ENCODE measurements around the gene MGAT5.

MGAT5 gene

DNA sequence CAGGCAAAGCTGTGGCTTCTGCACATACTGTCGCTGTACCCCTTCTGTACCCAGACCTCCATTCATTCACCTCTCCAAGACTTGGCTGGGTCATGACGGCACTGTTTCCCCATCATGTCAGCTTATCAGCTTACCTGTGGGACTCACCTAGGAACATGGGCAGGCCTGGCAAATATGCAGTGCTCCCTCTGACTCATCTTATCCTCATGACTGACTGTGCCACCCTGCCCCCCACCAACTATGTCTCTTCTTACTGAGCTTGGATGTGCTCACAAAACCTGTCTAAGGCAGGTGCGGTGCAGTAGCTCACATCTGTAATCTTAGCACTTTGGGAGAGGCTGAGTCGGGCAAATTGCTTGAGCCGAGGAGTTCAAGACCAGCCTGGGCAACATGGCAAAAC lies 152.4 kb downstream of the MGAT5 start:
- no peak overlapping the region for H3K9ac ChIP-seq (ENCODE audit: low read length)
- H3K79me2 ChIP-seq (ENCODE audit: low read length): no peaks in the 10 kb centered on the region
- TF ChIP-seq, protein P1, sequence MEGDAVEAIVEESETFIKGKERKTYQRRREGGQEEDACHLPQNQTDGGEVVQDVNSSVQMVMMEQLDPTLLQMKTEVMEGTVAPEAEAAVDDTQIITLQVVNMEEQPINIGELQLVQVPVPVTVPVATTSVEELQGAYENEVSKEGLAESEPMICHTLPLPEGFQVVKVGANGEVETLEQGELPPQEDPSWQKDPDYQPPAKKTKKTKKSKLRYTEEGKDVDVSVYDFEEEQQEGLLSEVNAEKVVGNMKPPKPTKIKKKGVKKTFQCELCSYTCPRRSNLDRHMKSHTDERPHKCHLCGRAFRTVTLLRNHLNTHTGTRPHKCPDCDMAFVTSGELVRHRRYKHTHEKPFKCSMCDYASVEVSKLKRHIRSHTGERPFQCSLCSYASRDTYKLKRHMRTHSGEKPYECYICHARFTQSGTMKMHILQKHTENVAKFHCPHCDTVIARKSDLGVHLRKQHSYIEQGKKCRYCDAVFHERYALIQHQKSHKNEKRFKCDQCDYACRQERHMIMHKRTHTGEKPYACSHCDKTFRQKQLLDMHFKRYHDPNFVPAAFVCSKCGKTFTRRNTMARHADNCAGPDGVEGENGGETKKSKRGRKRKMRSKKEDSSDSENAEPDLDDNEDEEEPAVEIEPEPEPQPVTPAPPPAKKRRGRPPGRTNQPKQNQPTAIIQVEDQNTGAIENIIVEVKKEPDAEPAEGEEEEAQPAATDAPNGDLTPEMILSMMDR (IDR thresholded peaks at IDR 0.05; ENCODE audit: low read depth, low read length): no peak
- no peak for TF ChIP-seq EZH2phosphoT487 (IDR thresholded peaks at IDR 0.05; ENCODE audit: low read depth)
- no peak overlapping the region for H2AFZ ChIP-seq (ENCODE audit: low read depth, low read length)
- no peak overlapping the region for H3K4me3 ChIP-seq (ENCODE audit: low read length)
- no peaks in the 10 kb centered on the region for H3K9me3 ChIP-seq (ENCODE audit: insufficient read depth, low read length)
- no peaks in the 10 kb centered on the region for H4K20me1 ChIP-seq (ENCODE audit: insufficient read depth, low read length)
- no peaks in the 10 kb centered on the region for H3K36me3 ChIP-seq (replicated peaks; ENCODE audit: low read depth, low read length)
- H3K27ac ChIP-seq (ENCODE audit: low read length): no peak overlapping the region
- H3K27me3 ChIP-seq (ENCODE audit: low read depth, low read length): no peaks in the 10 kb centered on the region
- H3K4me1 ChIP-seq (ENCODE audit: low read length): peaks cover 3% of the 10 kb centered on the region
- no peak overlapping the region for H3K4me2 ChIP-seq (ENCODE audit: low read length)

DNA sequence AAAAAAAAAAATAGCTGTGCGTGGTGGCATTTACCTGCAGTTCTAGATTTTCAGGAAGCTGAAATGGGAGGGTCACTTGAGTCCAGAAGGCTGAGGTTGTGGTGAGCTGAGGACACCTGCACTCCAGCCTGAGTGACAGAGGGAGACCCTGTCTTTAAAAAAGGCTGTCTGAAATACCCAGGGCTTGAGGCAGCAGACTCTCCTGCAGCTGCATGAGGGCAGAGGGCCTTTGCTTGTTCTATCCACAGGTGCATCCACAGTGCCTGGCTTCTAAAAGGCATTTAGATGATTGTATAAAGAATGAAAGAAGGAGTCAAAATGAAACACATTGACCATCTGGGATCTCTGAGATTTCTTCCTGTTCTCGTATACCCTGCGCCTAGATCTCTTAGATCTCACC lies 152.9 kb downstream of the MGAT5 start:
- Histone ChIP-seq H3K36me3 (replicated peaks; ENCODE audit: low read depth, low read length) (no peaks in the 10 kb centered on the region), H3K9ac (ENCODE audit: low read length) (no peak overlapping the region), H4K20me1 (ENCODE audit: insufficient read depth, low read length) (no peaks in the 10 kb centered on the region), H3K4me3 (ENCODE audit: low read length) (no peak overlapping the region), H3K27me3 (ENCODE audit: low read depth, low read length) (no peaks in the 10 kb centered on the region), H3K4me2 (ENCODE audit: low read length) (no peak overlapping the region), H3K27ac (ENCODE audit: low read length) (no peak overlapping the region), H2AFZ (ENCODE audit: low read depth, low read length) (no peak overlapping the region), H3K4me1 (ENCODE audit: low read length) (peaks cover 8% of the 10 kb centered on the region), H3K9me3 (ENCODE audit: insufficient read depth, low read length) (no peaks in the 10 kb centered on the region), H3K79me2 (ENCODE audit: low read length) (no peaks in the 10 kb centered on the region)
- TF ChIP-seq, protein P1 (IDR thresholded peaks at IDR 0.05; ENCODE audit: low read depth, low read length): no peak
- TF ChIP-seq EZH2phosphoT487 (IDR thresholded peaks at IDR 0.05; ENCODE audit: low read depth): no peak

DNA sequence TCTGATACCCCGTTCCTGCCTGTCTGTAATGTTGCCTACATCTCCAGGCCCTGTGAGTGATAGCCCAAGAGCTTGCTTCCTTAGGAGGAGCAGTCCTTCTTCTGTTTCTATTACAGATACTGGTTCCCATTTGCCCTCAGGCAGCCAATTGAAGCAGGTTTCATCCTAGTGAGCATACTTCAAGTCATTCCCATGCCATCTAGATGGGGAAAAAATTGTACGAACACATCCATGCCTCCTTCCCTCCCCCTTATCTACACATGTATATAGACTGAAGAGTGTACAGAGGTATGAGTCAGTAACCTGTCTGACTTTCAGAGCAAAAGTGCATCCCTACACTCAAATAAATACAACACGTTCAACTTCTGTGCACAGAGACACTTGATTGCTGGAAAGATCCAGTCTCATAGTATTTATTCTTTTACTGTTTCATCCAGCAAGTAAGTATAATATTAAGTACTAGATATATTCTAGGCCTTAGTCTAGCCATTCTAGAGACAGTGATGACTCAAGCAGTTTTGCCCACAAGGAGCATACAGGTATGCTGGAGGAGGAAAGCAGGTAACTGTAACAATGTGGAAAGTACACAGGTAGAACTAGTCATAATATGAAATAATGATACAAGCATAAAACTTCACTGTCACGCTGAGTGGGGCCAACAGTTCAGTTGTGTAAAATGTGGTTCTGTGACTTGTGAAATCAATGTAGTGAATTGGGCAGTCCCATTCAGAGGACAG lies 153.4 kb downstream of the MGAT5 start:
- Histone ChIP-seq H4K20me1 (ENCODE audit: insufficient read depth, low read length) (peaks cover 2% of the 10 kb centered on the region; the same call in 1 of the 2 replicates), H3K27ac (ENCODE audit: low read length) (no peak overlapping the region), H3K9me3 (ENCODE audit: insufficient read depth, low read length) (no peaks in the 10 kb centered on the region), H3K4me1 (ENCODE audit: low read length) (peaks cover 13% of the 10 kb centered on the region), H3K4me2 (ENCODE audit: low read length) (no peak overlapping the region), H3K4me3 (ENCODE audit: low read length) (no peak overlapping the region), H2AFZ (ENCODE audit: low read depth, low read length) (no peak overlapping the region), H3K27me3 (ENCODE audit: low read depth, low read length) (no peaks in the 10 kb centered on the region), H3K9ac (ENCODE audit: low read length) (no peak overlapping the region), H3K36me3 (replicated peaks; ENCODE audit: low read depth, low read length) (no peaks in the 10 kb centered on the region), H3K79me2 (ENCODE audit: low read length) (no peaks in the 10 kb centered on the region)
- TF ChIP-seq, protein P1 (IDR thresholded peaks at IDR 0.05; ENCODE audit: low read depth, low read length): no peak
- no peak for TF ChIP-seq EZH2phosphoT487 (IDR thresholded peaks at IDR 0.05; ENCODE audit: low read depth)

DNA sequence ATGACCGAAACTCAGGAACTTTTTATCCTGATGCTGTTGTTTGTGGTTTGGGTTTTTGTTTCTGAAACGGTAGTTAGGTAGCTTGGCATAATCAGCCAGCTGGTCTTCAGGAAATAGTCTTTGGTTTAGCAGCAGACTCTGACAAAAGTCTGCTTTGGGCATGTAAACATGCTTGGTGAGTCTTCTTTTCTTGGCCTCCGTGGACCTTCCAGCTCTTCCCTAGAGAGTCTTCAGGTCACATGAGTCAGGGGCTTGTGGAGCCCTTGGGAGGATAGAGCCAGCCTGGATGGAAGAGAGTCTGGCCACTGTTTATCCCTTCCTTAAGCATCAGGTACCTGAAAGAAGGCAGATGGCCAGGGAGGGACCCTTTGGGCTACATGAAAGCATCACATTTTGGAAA lies 154.5 kb downstream of the MGAT5 start:
- H3K27me3 ChIP-seq (ENCODE audit: low read depth, low read length): no peaks in the 10 kb centered on the region
- H3K79me2 ChIP-seq (ENCODE audit: low read length): no peaks in the 10 kb centered on the region
- H3K36me3 ChIP-seq (replicated peaks; ENCODE audit: low read depth, low read length): no peaks in the 10 kb centered on the region
- H3K9ac ChIP-seq (ENCODE audit: low read length): no peak overlapping the region
- no peak overlapping the region for H3K27ac ChIP-seq (ENCODE audit: low read length)
- peaks cover 13% of the 10 kb centered on the region for H3K4me1 ChIP-seq (ENCODE audit: low read length)
- H3K9me3 ChIP-seq (ENCODE audit: insufficient read depth, low read length): no peaks in the 10 kb centered on the region
- no peak for TF ChIP-seq EZH2phosphoT487 (IDR thresholded peaks at IDR 0.05; ENCODE audit: low read depth)
- TF ChIP-seq, protein P1 (IDR thresholded peaks at IDR 0.05; ENCODE audit: low read depth, low read length): no peak
- no peak overlapping the region for H3K4me3 ChIP-seq (ENCODE audit: low read length)
- no peak overlapping the region for H3K4me2 ChIP-seq (ENCODE audit: low read length)
- no peak overlapping the region for H2AFZ ChIP-seq (ENCODE audit: low read depth, low read length)
- H4K20me1 ChIP-seq (ENCODE audit: insufficient read depth, low read length): peaks cover 7% of the 10 kb centered on the region; the same call in 1 of the 2 replicates

All from OCI-LY3 (cell line).